Activated T-cell treated with anti-CD3 and anti-CD28 coated beads, Interleukin-2, amount 50 U/mL, for 72 hours (primary cell): ENCODE measurements around the gene BCL3. TPM values are rescaled to one million over a fixed set of nuclear protein-coding genes. Genes with fewer than 3 reads are reported as not detected.
A peak's percentile ranks its signal among the peaks of the same experiment; 100 is the strongest.
"Not testable (repeated sequence)": the region's sequence is repeated elsewhere in the genome, so short reads cannot be mapped to it uniquely, and the experiment has no call there.

Source experiments
- ATAC-seq, 2 donors: fragments of 150-1000 bp; cut with Tn5 transposase; replicated peaks in 1 of 2; 2 replicates each; pipeline ENCODE4 v1.10.0; 2021; ENCODE audit warnings: moderate library complexity in 2 of 2, mild to moderate bottlenecking in 1 of 2
- DNase-seq, 2 donors: peaks; one replicate each; pipeline ENCODE4 v3.0.0; 2021 to 2022; ENCODE audit warnings: mixed read lengths in 1 of 2
- H3K27ac Mint-ChIP-seq: one replicate; pipeline ENCODE4 v1.8.0; 2022; ENCODE audit warnings: mild to moderate bottlenecking, moderate library complexity, mixed read lengths
- H3K27me3 Mint-ChIP-seq: one replicate; pipeline ENCODE4 v1.8.0; 2022; ENCODE audit warnings: low read depth, mixed read lengths
- H3K36me3 Mint-ChIP-seq, 2 donors: one replicate each; pipeline ENCODE4 v1.8.0; 2022; ENCODE audit warnings: mixed read lengths in 2 of 2, mild to moderate bottlenecking in 1 of 2; ENCODE audit not compliant: insufficient read depth in 2 of 2
- H3K4me1 Mint-ChIP-seq: one replicate; pipeline ENCODE4 v1.8.0; 2022; ENCODE audit warnings: low read depth, mixed read lengths
- H3K4me3 Mint-ChIP-seq, 2 donors: one replicate each; pipeline ENCODE4 v1.8.0; 2022; ENCODE audit warnings: mild to moderate bottlenecking in 2 of 2, mixed read lengths in 2 of 2, moderate library complexity in 2 of 2
- H3K9me3 Mint-ChIP-seq, 2 donors: one replicate each; pipeline ENCODE4 v1.8.0; 2022; ENCODE audit warnings: mixed read lengths in 2 of 2
- total RNA-seq, 2 donors: library from RNA; stranded (reverse); gene quantifications; one replicate each; pipeline ENCODE4 v1.2.3, GENCODE V29; 2022

BCL3 gene
- total RNA-seq, 2 donors from 2014 or later: 192 to 208 TPM

GRCh38 chr19:44759083-44759804, 10.7 kb downstream of the BCL3 start:
- Mint-ChIP-seq H3K9me3 (no peaks in the 10 kb centered on the region), H3K4me3 (peak overlapping the region in 1 of 2 donors; percentile 32), H3K36me3 (peaks cover 26% of the 10 kb centered on the region in 2 donors), H3K27me3 (no peaks in the 10 kb centered on the region), H3K27ac (peak overlapping the region; percentile 68), H3K4me1 (peaks cover 50% of the 10 kb centered on the region)
- ATAC-seq: no peak
- no peak for DNase-seq

GRCh38 chr19:44762038-44762437, 13.5 kb downstream of the BCL3 start:
- Mint-ChIP-seq H3K27ac (no peak overlapping the region), H3K36me3 (peaks cover 20 to 21% of the 10 kb centered on the region in 2 donors)
- ATAC-seq: no peak

GRCh38 chr19:44765033-44765948, 16.8 kb downstream of the BCL3 start:
- DNase-seq: no peak
- peaks cover 37% of the 10 kb centered on the region for H3K4me1 Mint-ChIP-seq
- H3K27me3 Mint-ChIP-seq: no peaks in the 10 kb centered on the region
- peaks cover 3% of the 10 kb centered on the region in 2 donors for H3K9me3 Mint-ChIP-seq
- H3K27ac Mint-ChIP-seq: no peak overlapping the region
- no peak for ATAC-seq
- peaks cover 9 to 11% of the 10 kb centered on the region in 2 donors for H3K36me3 Mint-ChIP-seq
- no peak overlapping the region for H3K4me3 Mint-ChIP-seq

More at GRCh38 chr19:44762038-44762437, 13.5 kb downstream of the BCL3 start:
- Mint-ChIP-seq H3K9me3 (no peaks in the 10 kb centered on the region), H3K4me3 (no peak overlapping the region), H3K27me3 (no peaks in the 10 kb centered on the region), H3K4me1 (peaks cover 33% of the 10 kb centered on the region)
- DNase-seq: no peak

GRCh38 chr19:44765949-44766335, 17.4 kb downstream of the BCL3 start:
- Mint-ChIP-seq H3K9me3 (peaks cover 3% of the 10 kb centered on the region in 2 donors), H3K27ac (no peak overlapping the region), H3K4me3 (no peak overlapping the region), H3K36me3 (peaks cover 6 to 12% of the 10 kb centered on the region in 2 donors), H3K4me1 (peaks cover 37% of the 10 kb centered on the region), H3K27me3 (no peaks in the 10 kb centered on the region)
- ATAC-seq (no peak), DNase-seq (no peak)

GRCh38 chr19:44767295-44768180, 19.0 kb downstream of the BCL3 start:
- H3K4me3 Mint-ChIP-seq: peak overlapping the region in 1 of 2 donors; percentile 4

GRCh38 chr19:44770550-44771257, 22.2 kb downstream of the BCL3 start:
- Mint-ChIP-seq H3K4me3 (peak overlapping the region; percentile 29 to 68), H3K27me3 (no peaks in the 10 kb centered on the region), H3K9me3 (peaks cover 3% of the 10 kb centered on the region in 2 donors), H3K36me3 (peaks cover 5 to 9% of the 10 kb centered on the region in 2 donors), H3K27ac (peak overlapping the region; percentile 20), H3K4me1 (peaks cover 31% of the 10 kb centered on the region)
- ATAC-seq (peak; percentile 99), DNase-seq (peak; percentile 97 to 98)

More at GRCh38 chr19:44767295-44768180, 19.0 kb downstream of the BCL3 start:
- Mint-ChIP-seq H3K27ac (no peak overlapping the region), H3K27me3 (no peaks in the 10 kb centered on the region), H3K4me1 (peaks cover 35% of the 10 kb centered on the region), H3K36me3 (peaks cover 5 to 9% of the 10 kb centered on the region in 2 donors), H3K9me3 (peaks cover 3% of the 10 kb centered on the region in 2 donors)
- DNase-seq (peak; percentile 39 to 53), ATAC-seq (peak; percentile 16 to 22)

GRCh38 chr19:44772144-44772543, 23.6 kb downstream of the BCL3 start:
- H3K27ac Mint-ChIP-seq, H3K9me3 Mint-ChIP-seq, H3K4me3 Mint-ChIP-seq, H3K27me3 Mint-ChIP-seq, H3K36me3 Mint-ChIP-seq, ATAC-seq, DNase-seq: not testable (repeated sequence)
- peaks cover 29% of the 10 kb centered on the region for H3K4me1 Mint-ChIP-seq

- DNase-seq (no peak), ATAC-seq (no peak)
- Mint-ChIP-seq H3K4me1 (peaks cover 21% of the 10 kb centered on the region), H3K4me3 (no peak overlapping the region), H3K9me3 (peaks cover 3% of the 10 kb centered on the region in 2 donors), H3K36me3 (peaks cover 5 to 9% of the 10 kb centered on the region in 2 donors), H3K27me3 (no peaks in the 10 kb centered on the region), H3K27ac (no peak overlapping the region)
Measured at GRCh38 chr19:44772959-44773358, 24.5 kb downstream of the BCL3 start.

- DNase-seq: no peak
- Mint-ChIP-seq H3K36me3 (no peaks in the 10 kb centered on the region), H3K27ac (no peak overlapping the region), H3K4me1 (peaks cover 3% of the 10 kb centered on the region), H3K9me3 (no peaks in the 10 kb centered on the region), H3K4me3 (no peak overlapping the region), H3K27me3 (no peaks in the 10 kb centered on the region)
- no peak for ATAC-seq
Measured at GRCh38 chr19:44775676-44776240, 27.2 kb downstream of the BCL3 start.

GRCh38 chr19:44776402-44777096, 28.0 kb downstream of the BCL3 start:
- no peaks in the 10 kb centered on the region for H3K36me3 Mint-ChIP-seq
- no peaks in the 10 kb centered on the region for H3K9me3 Mint-ChIP-seq
- ATAC-seq (no peak), DNase-seq (no peak)
- H3K4me1 Mint-ChIP-seq: no peaks in the 10 kb centered on the region
- no peaks in the 10 kb centered on the region for H3K27me3 Mint-ChIP-seq
- H3K4me3 Mint-ChIP-seq: no peak overlapping the region
- no peak overlapping the region for H3K27ac Mint-ChIP-seq

GRCh38 chr19:44777715-44778347, 29.3 kb downstream of the BCL3 start, which contains the start of gene CBLC:
Gene CBLC (plus strand): TSS chr19:44777890. CDS start chr19:44777932, 42 bp downstream.
- H3K9me3 Mint-ChIP-seq: no peaks in the 10 kb centered on the region
- no peaks in the 10 kb centered on the region for H3K4me1 Mint-ChIP-seq
- DNase-seq (no peak), ATAC-seq (peak in 1 of 2 donors; percentile 26)
- no peaks in the 10 kb centered on the region for H3K36me3 Mint-ChIP-seq
- no peak within 1 kb of the TSS for H3K4me3 Mint-ChIP-seq
- H3K27me3 Mint-ChIP-seq: no peaks in the 10 kb centered on the region
- no peak within 1 kb of the TSS for H3K27ac Mint-ChIP-seq
